Parathyroid adenoma (tissue), 2 donors: Measurements from ENCODE around the gene MDFIC.

ENCODE experiments used
- H2AFZ ChIP-seq: fragments of 300-600 bp; sonication (generic); one replicate; pipeline ENCODE4 v1.7.0; 2017; ENCODE audit warnings: antibody characterized with exemption, mild to moderate bottlenecking
- H3K27ac ChIP-seq: fragments of 300-600 bp; sonication (generic); one replicate; pipeline ENCODE4 v1.7.0; 2017
- H3K27me3 ChIP-seq: fragments of 300-600 bp; sonication (generic); one replicate; pipeline ENCODE4 v1.7.0; 2017; ENCODE audit warnings: low read length; ENCODE audit not compliant: control insufficient read depth, insufficient read depth
- H3K36me3 ChIP-seq: fragments of 300-600 bp; sonication (generic); one replicate; pipeline ENCODE4 v1.7.0; 2017; ENCODE audit warnings: low read length; ENCODE audit not compliant: control insufficient read depth, insufficient read depth
- H3K4me1 ChIP-seq: fragments of 300-600 bp; sonication (generic); one replicate; pipeline ENCODE4 v1.7.0; 2017; ENCODE audit warnings: control low read depth
- H3K4me2 ChIP-seq: fragments of 300-600 bp; sonication (generic); one replicate; pipeline ENCODE4 v1.7.0; 2017; ENCODE audit warnings: low read length
- H3K4me3 ChIP-seq: fragments of 300-600 bp; sonication (generic); one replicate; pipeline ENCODE4 v1.7.0; 2017; ENCODE audit warnings: low read depth, low read length
- H3K79me2 ChIP-seq: fragments of 300-600 bp; sonication (generic); one replicate; pipeline ENCODE4 v1.7.0; 2017; ENCODE audit warnings: control low read depth
- H3K9ac ChIP-seq: fragments of 300-600 bp; sonication (generic); one replicate; pipeline ENCODE4 v1.7.0; 2017; ENCODE audit warnings: mild to moderate bottlenecking
- H3K9me3 ChIP-seq: fragments of 300-600 bp; sonication (generic); one replicate; pipeline ENCODE4 v1.7.0; 2017; ENCODE audit warnings: low read length; ENCODE audit not compliant: control insufficient read depth
- TF ChIP-seq, protein P1 (sequence below): fragments of 300-600 bp; sonication (generic); IDR thresholded peaks from one replicate; pipeline ENCODE4 v1.7.0; 2017; ENCODE audit warnings: antibody characterized with exemption, mild to moderate bottlenecking
- donor health status: primary hyperparathyroidism.

MDFIC gene

GRCh38 chr7:114928060-114928459 lies 6.2 kb downstream of the MDFIC start:
- Histone ChIP-seq H3K27ac (no peak overlapping the region), H2AFZ (no peak overlapping the region), H3K9me3 (no peaks in the 10 kb centered on the region), H3K79me2 (no peaks in the 10 kb centered on the region), H3K27me3 (no peaks in the 10 kb centered on the region), H3K4me2 (no peak overlapping the region), H3K4me3 (no peak overlapping the region), H3K9ac (no peak overlapping the region), H3K4me1 (peaks cover 10% of the 10 kb centered on the region), H3K36me3 (no peaks in the 10 kb centered on the region)
- TF ChIP-seq, protein P1, sequence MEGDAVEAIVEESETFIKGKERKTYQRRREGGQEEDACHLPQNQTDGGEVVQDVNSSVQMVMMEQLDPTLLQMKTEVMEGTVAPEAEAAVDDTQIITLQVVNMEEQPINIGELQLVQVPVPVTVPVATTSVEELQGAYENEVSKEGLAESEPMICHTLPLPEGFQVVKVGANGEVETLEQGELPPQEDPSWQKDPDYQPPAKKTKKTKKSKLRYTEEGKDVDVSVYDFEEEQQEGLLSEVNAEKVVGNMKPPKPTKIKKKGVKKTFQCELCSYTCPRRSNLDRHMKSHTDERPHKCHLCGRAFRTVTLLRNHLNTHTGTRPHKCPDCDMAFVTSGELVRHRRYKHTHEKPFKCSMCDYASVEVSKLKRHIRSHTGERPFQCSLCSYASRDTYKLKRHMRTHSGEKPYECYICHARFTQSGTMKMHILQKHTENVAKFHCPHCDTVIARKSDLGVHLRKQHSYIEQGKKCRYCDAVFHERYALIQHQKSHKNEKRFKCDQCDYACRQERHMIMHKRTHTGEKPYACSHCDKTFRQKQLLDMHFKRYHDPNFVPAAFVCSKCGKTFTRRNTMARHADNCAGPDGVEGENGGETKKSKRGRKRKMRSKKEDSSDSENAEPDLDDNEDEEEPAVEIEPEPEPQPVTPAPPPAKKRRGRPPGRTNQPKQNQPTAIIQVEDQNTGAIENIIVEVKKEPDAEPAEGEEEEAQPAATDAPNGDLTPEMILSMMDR: no peak

- no peak overlapping the region for H3K27ac ChIP-seq
- H3K4me2 ChIP-seq: no peak overlapping the region
- H3K79me2 ChIP-seq: no peaks in the 10 kb centered on the region
- no peaks in the 10 kb centered on the region for H3K36me3 ChIP-seq
- no peak overlapping the region for H2AFZ ChIP-seq
- H3K9ac ChIP-seq: no peak overlapping the region
- no peaks in the 10 kb centered on the region for H3K27me3 ChIP-seq
- no peak overlapping the region for H3K4me3 ChIP-seq
- H3K9me3 ChIP-seq: no peaks in the 10 kb centered on the region
- peaks cover 3% of the 10 kb centered on the region for H3K4me1 ChIP-seq
- TF ChIP-seq, protein P1: no peak
Measured at GRCh38 chr7:114929570-114929969, 7.7 kb downstream of the MDFIC start.

GRCh38 chr7:114930107-114930661 lies 8.3 kb downstream of the MDFIC start:
- no peak overlapping the region for H3K27ac ChIP-seq
- TF ChIP-seq, protein P1: no peak

GRCh38 chr7:114930829-114931655 lies 9.1 kb downstream of the MDFIC start:
- TF ChIP-seq, protein P1: no peak
- Histone ChIP-seq H3K9me3 (no peaks in the 10 kb centered on the region), H3K4me1 (peaks cover 3% of the 10 kb centered on the region), H3K4me3 (no peak overlapping the region), H2AFZ (no peak overlapping the region), H3K4me2 (no peak overlapping the region), H3K9ac (no peak overlapping the region), H3K79me2 (no peaks in the 10 kb centered on the region), H3K27me3 (no peaks in the 10 kb centered on the region), H3K36me3 (no peaks in the 10 kb centered on the region), H3K27ac (no peak overlapping the region)

More at GRCh38 chr7:114930107-114930661, 8.3 kb downstream of the MDFIC start:
- Histone ChIP-seq H3K27me3 (no peaks in the 10 kb centered on the region), H3K4me3 (no peak overlapping the region), H3K4me2 (no peak overlapping the region), H2AFZ (no peak overlapping the region), H3K9ac (no peak overlapping the region), H3K36me3 (no peaks in the 10 kb centered on the region), H3K79me2 (no peaks in the 10 kb centered on the region), H3K9me3 (no peaks in the 10 kb centered on the region), H3K4me1 (peaks cover 3% of the 10 kb centered on the region)
